ENCODE results near the gene FBXO44.

Gene FBXO44

GRCh38 chr1:11616766-11617165, 37.9 kb upstream of the FBXO44 start (continued):
- TF ChIP-seq ZNF521 (tag by site-specific recombination; IDR thresholded peaks at IDR 0.05), result no peak
- TF ChIP-seq ZNF133 (tag by site-specific recombination; IDR thresholded peaks at IDR 0.05), result no peak
- no peak for TF ChIP-seq ZNF19 (tag by site-specific recombination; IDR thresholded peaks at IDR 0.05; ENCODE audit: low read depth)
- TF ChIP-seq SCRT1 (tag by site-specific recombination; IDR thresholded peaks at IDR 0.05; ENCODE audit: borderline replicate concordance), result no peak
- TF ChIP-seq ZIC2 (tag by site-specific recombination; IDR thresholded peaks at IDR 0.05), result peak; percentile 84
- no peak for TF ChIP-seq KLF16 (tag by site-specific recombination; IDR thresholded peaks at IDR 0.05)
- TF ChIP-seq TRIM28 (IDR thresholded peaks at IDR 0.05; ENCODE audit: borderline replicate concordance, low read length), result no peak

GRCh38 chr1:11617314-11617713, 37.4 kb upstream of the FBXO44 start:
- ChIA-PET POLR2A (no interaction called here), CTCF (interaction anchor here (0.6 to 1.2 kb wide), 4 partner anchors 15 to 45 kb away, joined by 3 read pairs; no protein-coding TSS in a partner anchor)
- TF ChIP-seq ZIC2 (tag by site-specific recombination; IDR thresholded peaks at IDR 0.05) (peak; percentile 66; the same call in 1 of the 2 replicates), ZNF514 (tag by site-specific recombination; IDR thresholded peaks at IDR 0.05) (no peak)
- Histone ChIP-seq H3K4me3 (ENCODE audit: low read depth, low read length) (no peak overlapping the region), H3K4me1 (ENCODE audit: control insufficient read depth, insufficient read depth, low read length) (no peaks in the 10 kb centered on the region), H3K36me3 (ENCODE audit: control insufficient read depth in 2 of 2, insufficient read depth in 1 of 2, low read length in 2 of 2) (no peaks in the 10 kb centered on the region), H3K9me3 (ENCODE audit: control insufficient read depth, insufficient read depth, low read depth, low read length) (no peaks in the 10 kb centered on the region), H3K27ac (ENCODE audit: extremely low read depth, low read depth, low read length) (no peak overlapping the region)

GRCh38 chr1:11617741-11618140, 36.9 kb upstream of the FBXO44 start:
- H3K36me3 ChIP-seq (ENCODE audit: control insufficient read depth in 2 of 2, insufficient read depth in 1 of 2, low read length in 2 of 2), result no peaks in the 10 kb centered on the region
- ChIA-PET POLR2A (no interaction called here), CTCF (interaction anchor here (0.6 kb wide), 1 partner anchor 22 kb away, joined by 3 read pairs; no protein-coding TSS in a partner anchor)
- no peak overlapping the region for H3K4me3 ChIP-seq (ENCODE audit: low read depth, low read length)
- no peaks in the 10 kb centered on the region for H3K4me1 ChIP-seq (ENCODE audit: control insufficient read depth, insufficient read depth, low read length)
- no peaks in the 10 kb centered on the region for H3K9me3 ChIP-seq (ENCODE audit: control insufficient read depth, insufficient read depth, low read depth, low read length)
- H3K27ac ChIP-seq (ENCODE audit: extremely low read depth, low read depth, low read length), result no peak overlapping the region
- TF ChIP-seq ZNF473 (tag by site-specific recombination; IDR thresholded peaks at IDR 0.05) (no peak), ZNF704 (tag by site-specific recombination; IDR thresholded peaks at IDR 0.05) (no peak), BCL6B (tag by site-specific recombination; IDR thresholded peaks at IDR 0.05) (no peak), ZNF354C (tag by site-specific recombination; IDR thresholded peaks at IDR 0.05; ENCODE audit: borderline replicate concordance, low read depth) (no peak), ZNF146 (tag by site-specific recombination; IDR thresholded peaks at IDR 0.05) (no peak), ZNF658 (tag by site-specific recombination; IDR thresholded peaks at IDR 0.05) (no peak), GLIS1 (tag by site-specific recombination; IDR thresholded peaks at IDR 0.05) (no peak), ZNF792 (tag by site-specific recombination; IDR thresholded peaks at IDR 0.05) (no peak), ZNF645 (tag by site-specific recombination; IDR thresholded peaks at IDR 0.05) (no peak), ZNF623 (tag by site-specific recombination; IDR thresholded peaks at IDR 0.05) (no peak), ZFP37 (tag by site-specific recombination; IDR thresholded peaks at IDR 0.05) (no peak), PRDM6 (tag by site-specific recombination; IDR thresholded peaks at IDR 0.05) (no peak), SP7 (tag by site-specific recombination; IDR thresholded peaks at IDR 0.05) (no peak), PRDM2 (tag by site-specific recombination; IDR thresholded peaks at IDR 0.05; ENCODE audit: borderline replicate concordance) (no peak), ZIC2 (tag by site-specific recombination; IDR thresholded peaks at IDR 0.05) (no peak), ZNF571 (tag by site-specific recombination; IDR thresholded peaks at IDR 0.05) (no peak)
